Endothelial cell of umbilical vein (primary cell): Measurements from ENCODE around the gene PI4KB. TPM values are rescaled to one million over a fixed set of nuclear protein-coding genes. Genes with fewer than 3 reads are reported as not detected.

Experiments
- BruUV-seq: library from RNA; stranded (reverse); fragments of 400-500 nt; replicated peaks from 2 replicates; lab custom pipeline; 2021; lab: Mats Ljungman, UMichigan
- CTCF ChIA-PET: fragments of 300-600, 350-600 bp; sonication (Branson Sonifier 250); formaldehyde crosslinking; loops from one replicate; lab custom pipeline; 2021; ENCODE audit warnings: antibody characterized with exemption, inconsistent platforms; lab: Charles Lee
- POLR2A ChIA-PET: fragments of 300-600, 350-600 bp; sonication (Branson Sonifier 250); formaldehyde crosslinking; loops from one replicate; lab custom pipeline; 2021; ENCODE audit warnings: antibody characterized with exemption, inconsistent platforms; lab: Charles Lee
- DNase-seq: peaks from one replicate; pipeline ENCODE4 v3.0.0-alpha.2; 2011; ENCODE audit warnings: low read depth, low spot score
- FAIRE-seq: peaks from 2 replicates; lab custom pipeline; 2011; peaks lifted over from hg19 to GRCh38; lab: Jason Lieb, UNC
- H2AFZ ChIP-seq: 2 replicates; pipeline ENCODE4 v1.6.0; 2012; ENCODE audit warnings: low read depth, low read length, control low read depth, inconsistent platforms
- H3K27ac ChIP-seq: 2 replicates; pipeline ENCODE4 v1.5.1; 2011; ENCODE audit warnings: low read depth, mild to moderate bottlenecking, control low read depth, low read length, moderate library complexity; ENCODE audit not compliant: insufficient read depth
- H3K27me3 ChIP-seq, 2 experiments: 2 replicates each; pipeline versions ENCODE4 v1.6.0 to v1.6.1; 2011; ENCODE audit warnings: low read length in 2 of 2, mixed read lengths in 1 of 2; ENCODE audit not compliant: control insufficient read depth in 2 of 2, insufficient read depth in 2 of 2
- H3K36me3 ChIP-seq, 2 experiments: 2 replicates in 1 of 2; 3 replicates in 1 of 2; pipeline ENCODE4 v1.5.1; 2011; ENCODE audit warnings: low read length in 2 of 2, mild to moderate bottlenecking in 1 of 2, moderate library complexity in 1 of 2; ENCODE audit not compliant: control insufficient read depth in 2 of 2, insufficient read depth in 2 of 2; ENCODE audit errors: extremely low read depth in 1 of 2
- H3K4me1 ChIP-seq: 3 replicates; pipeline ENCODE4 v1.5.1; 2011; ENCODE audit warnings: mild to moderate bottlenecking, low read length; ENCODE audit not compliant: control insufficient read depth, insufficient read depth; ENCODE audit errors: extremely low read depth
- H3K4me2 ChIP-seq: 2 replicates; pipeline ENCODE4 v1.6.1; 2011; ENCODE audit warnings: low read length, control low read depth, mixed read lengths; ENCODE audit not compliant: insufficient read depth
- H3K4me3 ChIP-seq, 3 experiments: fragments of 200-600 bp in 1 of 3; sonication (generic), shearing (Covaris generic) in 1 of 3; replicated peaks in 1 of 3; 2 replicates each; pipeline ENCODE4 v1.5.1; 2011 to 2016; ENCODE audit warnings: control low read depth in 3 of 3, low read length in 3 of 3, mild to moderate bottlenecking in 2 of 3, inconsistent platforms in 1 of 3, low read depth in 1 of 3, moderate library complexity in 1 of 3; ENCODE audit not compliant: insufficient read depth in 1 of 3
- H3K79me2 ChIP-seq: 2 replicates; pipeline ENCODE4 v1.6.0; 2012; ENCODE audit warnings: low read length, inconsistent platforms; ENCODE audit not compliant: control insufficient read depth, insufficient read depth
- H3K9ac ChIP-seq: replicated peaks from 2 replicates; pipeline ENCODE3; 2011; ENCODE audit warnings: low read length, control low read depth; ENCODE audit not compliant: insufficient read depth; ENCODE audit errors: extremely low read depth
- H3K9me1 ChIP-seq: replicated peaks from 3 replicates; pipeline ENCODE4 v1.6.0; 2011; ENCODE audit warnings: mild to moderate bottlenecking, low read length; ENCODE audit not compliant: control insufficient read depth, insufficient read depth; ENCODE audit errors: extremely low read depth
- H3K9me3 ChIP-seq: replicated peaks from 2 replicates; pipeline ENCODE4 v1.5.1; 2012; ENCODE audit warnings: low read length, inconsistent platforms; ENCODE audit not compliant: control insufficient read depth, insufficient read depth
- H4K20me1 ChIP-seq: replicated peaks from 2 replicates; pipeline ENCODE3; 2011; ENCODE audit warnings: mild to moderate bottlenecking, low read length; ENCODE audit not compliant: control insufficient read depth, insufficient read depth; ENCODE audit errors: extremely low read depth
- GATA2 ChIP-seq: IDR thresholded peaks from 2 replicates; pipeline ENCODE4 v1.7.0; 2011; ENCODE audit warnings: low read depth, mild to moderate bottlenecking, moderate library complexity, mixed read lengths, low read length; ENCODE audit not compliant: insufficient read length, insufficient read depth
- MAX ChIP-seq: IDR thresholded peaks from 2 replicates; pipeline ENCODE4 v1.6.1; 2011; ENCODE audit not compliant: insufficient read depth, insufficient read length
- POLR2A ChIP-seq: IDR thresholded peaks from 2 replicates; pipeline ENCODE4 v1.6.1; 2012; ENCODE audit warnings: low read depth, mild to moderate bottlenecking, control low read depth, low read length
- POLR2AphosphoS5 ChIP-seq: IDR thresholded peaks from 2 replicates; pipeline ENCODE4 v1.6.1; 2012; ENCODE audit warnings: low read depth, mild to moderate bottlenecking, control low read depth, low read length, moderate library complexity; ENCODE audit not compliant: insufficient read depth
- dilution Hi-C: fragments of 300-500 bp; cut with MboI; formaldehyde crosslinking; loops from one replicate; pipeline ENCODE4 v1.15.0; 2019; ENCODE audit warnings: low sequenced_read_pairs; ENCODE audit not compliant: extremely low pct_ligation_motif_present
- intact Hi-C: fragments of 100-400 bp; cut with micrococcal nuclease; formaldehyde crosslinking; loops from one replicate; pipeline ENCODE4 v1.10.0; 2022
- polyA plus RNA-seq, 4 experiments: library from polyadenylated mRNA; depleted of rRNA in 3 of 4; stranded (reverse) in 3 of 4; unstranded in 1 of 4; fragments of >200 nt; gene quantifications; 2 replicates each; pipeline versions ENCODE4 v1.2.1 to v1.2.3, GENCODE V29; 2011 to 2012; ENCODE audit warnings: missing spikeins in 1 of 4
- total RNA-seq: library from RNA; stranded (reverse); gene quantifications from 2 replicates; pipeline ENCODE4 v1.2.3, GENCODE V29; 2021
- TF ChIP-seq, protein P1 (sequence below), 2 donors: IDR thresholded peaks; 1 replicate in 1 of 2; 2 replicates in 1 of 2; pipeline ENCODE4 v1.5.1; 2011; ENCODE audit warnings: low read length in 2 of 2, mild to moderate bottlenecking in 2 of 2, moderate library complexity in 2 of 2, control low read depth in 1 of 2, inconsistent platforms in 1 of 2, low read depth in 1 of 2; ENCODE audit not compliant: insufficient read depth in 1 of 2; ENCODE audit errors: extremely low read depth in 1 of 2

Gene PI4KB
- total and polyA plus RNA-seq, 2 donors (not counting 3 experiments of a cell fraction or from before 2014, with no cell fraction given) = 60.9 to 67.8 TPM

- ChIA-PET POLR2A (no interaction called here), CTCF (interaction anchor here (1.0 to 14.4 kb wide), 3 partner anchors 42 to 65 kb away, joined by 3 to 674 read pairs (median 4); no protein-coding TSS in a partner anchor)
- Histone ChIP-seq H3K27me3 (no peaks in the 10 kb centered on the region), H3K4me3 (peak overlapping the region; percentile 4 to 49 (median 48)), H3K4me1 (peaks cover 11% of the 10 kb centered on the region), H3K36me3 (peaks cover 3 to 16% of the 10 kb centered on the region in 2 experiments), H3K4me2 (peak overlapping the region; percentile 80), H2AFZ (peak overlapping the region; percentile 15), H4K20me1 (no peaks in the 10 kb centered on the region), H3K9me3 (no peaks in the 10 kb centered on the region), H3K27ac (peak overlapping the region; percentile 71), H3K9me1 (no peaks in the 10 kb centered on the region), H3K9ac (peak overlapping the region; percentile 68), H3K79me2 (peaks cover 4% of the 10 kb centered on the region)
- BruUV-seq = TSS peak; percentile 72
- FAIRE-seq (no peak), DNase-seq (peak; percentile 14)
- TF ChIP-seq GATA2 (no peak), MAX (no peak), POLR2AphosphoS5 (no peak)
- dilution Hi-C loops (no loop called here), intact Hi-C loops (loop anchor here (5.0 to 10.0 kb wide), 2 partner anchors 241 to 491 kb away; partner anchors contain the start of gene C2CD4D)
Measured at GRCh38 chr1:151346082-151346768, 19.0 kb upstream of the PI4KB start.

DNA sequence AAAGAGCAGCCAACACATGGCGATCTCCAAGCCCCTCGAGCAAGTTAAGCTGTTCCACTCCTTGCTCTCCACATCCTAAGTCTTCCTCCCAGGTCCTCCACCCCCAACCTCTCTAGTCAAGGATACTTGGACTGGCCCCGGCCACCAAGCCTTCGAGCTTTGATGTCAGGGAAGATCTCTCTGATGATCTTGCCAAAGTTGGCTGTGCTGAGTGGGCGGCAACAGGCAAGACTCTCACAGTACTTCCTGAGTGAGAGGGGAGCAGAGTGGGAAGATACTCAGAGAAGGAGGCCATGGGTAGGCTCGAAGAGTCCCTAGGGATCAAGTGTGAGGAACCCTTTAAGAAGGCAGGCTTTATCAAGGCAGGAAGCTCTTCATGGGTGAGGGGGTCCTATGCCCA, 17.1 kb upstream of the PI4KB start:
- TF ChIP-seq, protein P1, sequence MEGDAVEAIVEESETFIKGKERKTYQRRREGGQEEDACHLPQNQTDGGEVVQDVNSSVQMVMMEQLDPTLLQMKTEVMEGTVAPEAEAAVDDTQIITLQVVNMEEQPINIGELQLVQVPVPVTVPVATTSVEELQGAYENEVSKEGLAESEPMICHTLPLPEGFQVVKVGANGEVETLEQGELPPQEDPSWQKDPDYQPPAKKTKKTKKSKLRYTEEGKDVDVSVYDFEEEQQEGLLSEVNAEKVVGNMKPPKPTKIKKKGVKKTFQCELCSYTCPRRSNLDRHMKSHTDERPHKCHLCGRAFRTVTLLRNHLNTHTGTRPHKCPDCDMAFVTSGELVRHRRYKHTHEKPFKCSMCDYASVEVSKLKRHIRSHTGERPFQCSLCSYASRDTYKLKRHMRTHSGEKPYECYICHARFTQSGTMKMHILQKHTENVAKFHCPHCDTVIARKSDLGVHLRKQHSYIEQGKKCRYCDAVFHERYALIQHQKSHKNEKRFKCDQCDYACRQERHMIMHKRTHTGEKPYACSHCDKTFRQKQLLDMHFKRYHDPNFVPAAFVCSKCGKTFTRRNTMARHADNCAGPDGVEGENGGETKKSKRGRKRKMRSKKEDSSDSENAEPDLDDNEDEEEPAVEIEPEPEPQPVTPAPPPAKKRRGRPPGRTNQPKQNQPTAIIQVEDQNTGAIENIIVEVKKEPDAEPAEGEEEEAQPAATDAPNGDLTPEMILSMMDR (IDR thresholded peaks at IDR 0.05; ENCODE audit: extremely low read depth in 1 of 2, insufficient read depth in 1 of 2, low read depth in 1 of 2, low read length in 2 of 2) = no peak
- TF ChIP-seq POLR2AphosphoS5 = no peak
- TF ChIP-seq POLR2A = no peak
- no peak overlapping the region for H2AFZ ChIP-seq
- H3K79me2 ChIP-seq = peaks cover 4% of the 10 kb centered on the region
- CTCF ChIA-PET = interaction anchor here (14.4 kb wide), 1 partner anchor 40 kb away, joined by 674 read pairs; no protein-coding TSS in a partner anchor
- peaks cover 3 to 16% of the 10 kb centered on the region in 2 experiments for H3K36me3 ChIP-seq
- no TSS peak for BruUV-seq
- dilution Hi-C loops = no loop called here
- intact Hi-C loops = loop anchor here (10.0 kb wide), 1 partner anchor 239 kb away; no protein-coding TSS in a partner anchor
- H3K4me1 ChIP-seq = peaks cover 14% of the 10 kb centered on the region
- H3K4me3 ChIP-seq = no peak overlapping the region
- H4K20me1 ChIP-seq = no peaks in the 10 kb centered on the region
- POLR2A ChIA-PET = interaction anchor here (0.8 kb wide), 1 partner anchor 32 kb away, joined by 3 read pairs; no protein-coding TSS in a partner anchor
- no peak overlapping the region for H3K4me2 ChIP-seq
- H3K27ac ChIP-seq = no peak overlapping the region
- no peaks in the 10 kb centered on the region for H3K9me3 ChIP-seq
- no peak overlapping the region for H3K9ac ChIP-seq
- DNase-seq = no peak
- no peaks in the 10 kb centered on the region for H3K9me1 ChIP-seq
- no peaks in the 10 kb centered on the region for H3K27me3 ChIP-seq
- FAIRE-seq = no peak
